Cardiac fibroblast (primary cell): ENCODE data around the gene PKP1.
A peak's percentile ranks its signal among the peaks of the same experiment; 100 is the strongest.

Source experiments
- DNase-seq, 2 donors: peaks; one replicate each; pipeline versions ENCODE4 v3.0.0 to v3.0.0-alpha.2; 2010; ENCODE audit warnings: low read depth in 2 of 2
- H3K4me3 ChIP-seq, 2 donors: replicated peaks in 1 of 2; 1 replicate in 1 of 2; 2 replicates in 1 of 2; pipeline ENCODE4 v1.5.1; 2011; ENCODE audit warnings: low read depth in 2 of 2, low read length in 2 of 2, mild to moderate bottlenecking in 2 of 2, moderate library complexity in 1 of 2
- TF ChIP-seq, protein P1 (sequence below): IDR thresholded peaks from one replicate; pipeline ENCODE4 v1.5.1; 2011; ENCODE audit warnings: low read depth, mild to moderate bottlenecking, low read length, inconsistent platforms

PKP1 gene

DNA sequence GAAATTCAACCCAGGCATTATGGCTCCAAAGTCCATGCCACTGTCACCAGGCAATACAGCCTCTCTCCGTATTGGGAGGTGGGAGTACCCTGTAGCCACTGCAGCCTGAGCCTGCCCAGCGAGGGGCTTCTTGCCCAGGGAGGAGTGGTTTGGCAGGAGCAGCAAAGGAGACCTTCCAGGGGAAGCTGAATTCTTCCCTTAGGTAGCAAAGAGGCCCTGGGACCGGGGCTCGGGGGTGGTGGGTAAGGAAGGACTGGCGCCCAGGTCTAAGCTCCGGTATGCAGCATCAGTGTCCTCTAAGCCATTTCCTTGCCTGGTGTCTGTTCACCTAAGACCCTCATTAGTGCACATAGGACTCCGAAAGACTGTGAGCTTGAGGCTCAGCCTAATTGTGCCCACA lies 77.2 kb downstream of the PKP1 start:
- no peak for DNase-seq
- no peak overlapping the region for H3K4me3 ChIP-seq
- TF ChIP-seq, protein P1, sequence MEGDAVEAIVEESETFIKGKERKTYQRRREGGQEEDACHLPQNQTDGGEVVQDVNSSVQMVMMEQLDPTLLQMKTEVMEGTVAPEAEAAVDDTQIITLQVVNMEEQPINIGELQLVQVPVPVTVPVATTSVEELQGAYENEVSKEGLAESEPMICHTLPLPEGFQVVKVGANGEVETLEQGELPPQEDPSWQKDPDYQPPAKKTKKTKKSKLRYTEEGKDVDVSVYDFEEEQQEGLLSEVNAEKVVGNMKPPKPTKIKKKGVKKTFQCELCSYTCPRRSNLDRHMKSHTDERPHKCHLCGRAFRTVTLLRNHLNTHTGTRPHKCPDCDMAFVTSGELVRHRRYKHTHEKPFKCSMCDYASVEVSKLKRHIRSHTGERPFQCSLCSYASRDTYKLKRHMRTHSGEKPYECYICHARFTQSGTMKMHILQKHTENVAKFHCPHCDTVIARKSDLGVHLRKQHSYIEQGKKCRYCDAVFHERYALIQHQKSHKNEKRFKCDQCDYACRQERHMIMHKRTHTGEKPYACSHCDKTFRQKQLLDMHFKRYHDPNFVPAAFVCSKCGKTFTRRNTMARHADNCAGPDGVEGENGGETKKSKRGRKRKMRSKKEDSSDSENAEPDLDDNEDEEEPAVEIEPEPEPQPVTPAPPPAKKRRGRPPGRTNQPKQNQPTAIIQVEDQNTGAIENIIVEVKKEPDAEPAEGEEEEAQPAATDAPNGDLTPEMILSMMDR = no peak

DNA sequence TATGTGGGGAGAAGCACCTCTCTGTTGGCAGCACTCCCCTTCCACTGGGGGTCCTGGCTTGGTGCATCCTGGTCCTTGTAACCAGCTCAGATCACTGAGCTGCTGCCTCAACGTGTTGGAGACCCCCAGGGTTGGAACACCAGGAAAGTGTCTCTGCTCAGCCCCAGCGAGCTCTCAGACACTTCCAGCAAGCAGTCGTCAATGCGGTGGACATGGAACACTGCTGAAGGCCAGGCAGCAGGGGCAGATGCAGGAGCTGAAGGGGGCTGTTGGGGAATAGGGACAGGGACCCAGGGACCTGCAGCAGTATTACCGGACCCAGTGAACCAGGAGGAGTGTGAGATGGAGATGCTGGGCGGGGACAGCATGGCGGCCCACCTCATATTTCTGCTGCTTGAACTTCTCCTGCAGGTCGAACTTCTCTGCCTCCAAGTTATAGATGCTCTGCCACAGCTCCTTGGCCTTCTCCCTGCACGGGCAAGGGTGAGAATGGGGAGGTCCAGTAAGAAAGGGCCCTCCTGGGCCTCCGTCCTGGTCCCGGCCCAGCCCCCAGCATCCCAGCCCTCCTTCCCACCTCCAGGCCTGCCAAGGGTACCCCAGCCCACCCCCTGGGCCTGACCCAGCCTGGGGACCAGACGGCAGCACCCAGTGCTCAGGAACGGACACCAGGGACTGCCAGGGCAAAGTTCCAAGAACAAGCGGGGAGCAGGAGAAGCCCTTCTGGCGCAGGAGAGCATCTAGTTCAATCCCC lies 77.8 kb downstream of the PKP1 start:
- DNase-seq = no peak
- TF ChIP-seq, protein P1 = no peak

GRCh38 chr1:201361652-201362504 lies 78.6 kb downstream of the PKP1 start:
- no peak overlapping the region for H3K4me3 ChIP-seq
- peak; percentile 54 to 55 for DNase-seq
- TF ChIP-seq, protein P1 = peak; percentile 86

More for the DNA sequence above, 77.8 kb downstream of the PKP1 start:
- H3K4me3 ChIP-seq = no peak overlapping the region

GRCh38 chr1:201362906-201363305 lies 79.6 kb downstream of the PKP1 start:
- TF ChIP-seq, protein P1 = no peak
- DNase-seq = no peak
- no peak overlapping the region for H3K4me3 ChIP-seq

DNA sequence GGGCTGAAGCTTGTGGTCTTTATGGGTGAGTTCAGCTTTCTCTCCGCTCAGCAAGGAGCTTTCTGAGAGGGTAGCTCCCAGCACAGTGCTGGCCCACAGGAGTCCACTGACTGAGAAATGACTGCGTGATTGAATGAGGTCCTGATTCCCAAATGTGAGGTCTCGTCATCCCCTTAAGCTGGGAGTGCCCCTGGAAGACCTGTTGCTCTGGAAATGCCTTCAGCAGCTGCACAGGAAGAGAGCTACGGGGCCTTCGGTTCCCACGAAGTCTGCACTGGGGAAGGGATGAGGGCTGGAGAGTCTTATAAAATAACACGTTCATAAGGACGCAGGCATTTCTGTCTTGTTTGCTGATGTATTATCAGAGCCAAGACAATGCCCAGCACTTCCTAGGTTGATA lies 80.2 kb downstream of the PKP1 start:
- TF ChIP-seq, protein P1 = no peak
- no peak for DNase-seq
- H3K4me3 ChIP-seq = no peak overlapping the region

GRCh38 chr1:201364808-201365105 lies 81.5 kb downstream of the PKP1 start:
- no peak overlapping the region for H3K4me3 ChIP-seq
- DNase-seq = no peak
- TF ChIP-seq, protein P1 = no peak
